GM21737 (cell line): ENCODE measurements around the gene HOXD11.

ENCODE experiments used
- ATAC-seq: cut with Tn5 transposase; IDR thresholded peaks from one replicate; pipeline ENCODE4 v1.9.1; 2021; ENCODE audit warnings: mild to moderate bottlenecking, moderate library complexity; ENCODE audit not compliant: unreplicated experiment

HOXD11 gene

GRCh38 chr2:176081376-176081836, 25.7 kb upstream of the HOXD11 start:
- no peak for ATAC-seq

GRCh38 chr2:176081837-176082524, 25.1 kb upstream of the HOXD11 start:
- no peak for ATAC-seq

GRCh38 chr2:176082525-176082823, 24.6 kb upstream of the HOXD11 start:
- ATAC-seq, result no peak

DNA sequence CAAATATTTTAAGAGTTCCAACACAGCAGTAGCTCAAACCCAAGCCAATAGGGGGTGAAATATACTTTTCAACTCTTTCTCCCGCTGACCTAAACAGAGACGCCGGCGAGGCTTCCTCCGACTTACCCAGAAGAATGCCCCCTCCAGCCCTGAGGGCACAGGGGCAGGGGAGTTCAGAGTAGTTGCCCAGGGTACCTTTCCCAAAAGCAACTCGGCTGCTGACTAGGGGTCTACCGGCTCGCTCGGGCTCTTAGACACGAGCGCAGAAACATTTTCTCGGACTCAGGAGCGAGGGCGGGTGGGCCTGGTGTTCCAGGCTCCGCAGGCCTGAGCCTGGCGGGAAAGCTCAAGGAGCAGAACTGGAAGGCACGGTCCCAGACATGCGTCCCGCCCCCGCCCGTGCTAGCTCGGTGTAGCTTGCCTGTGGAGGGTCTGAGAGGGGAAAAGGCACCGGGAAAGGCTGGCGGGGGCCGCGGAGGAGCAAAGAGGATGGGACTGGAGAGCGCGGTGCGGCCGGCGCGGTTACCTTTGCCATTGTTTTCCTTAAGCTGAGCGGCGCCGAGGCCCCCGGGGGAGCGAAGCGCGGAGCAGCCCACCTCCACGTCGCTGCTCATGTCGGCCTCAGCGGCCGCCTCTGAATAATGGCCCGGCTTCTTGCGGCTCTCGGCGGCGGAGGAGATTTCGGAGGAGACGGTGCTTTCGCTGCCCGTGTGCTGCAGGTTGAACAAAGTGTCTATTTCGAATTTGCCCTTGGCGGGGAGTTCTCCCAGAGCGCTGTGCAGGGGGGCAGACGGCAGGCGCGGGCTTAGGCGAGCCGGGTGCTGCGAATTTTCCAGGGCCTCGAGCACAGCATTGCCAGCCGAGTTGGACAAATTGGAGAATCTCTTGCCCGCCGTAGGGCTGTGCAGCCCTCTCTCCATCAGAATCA, 24.0 kb upstream of the HOXD11 start:
- no peak for ATAC-seq

DNA sequence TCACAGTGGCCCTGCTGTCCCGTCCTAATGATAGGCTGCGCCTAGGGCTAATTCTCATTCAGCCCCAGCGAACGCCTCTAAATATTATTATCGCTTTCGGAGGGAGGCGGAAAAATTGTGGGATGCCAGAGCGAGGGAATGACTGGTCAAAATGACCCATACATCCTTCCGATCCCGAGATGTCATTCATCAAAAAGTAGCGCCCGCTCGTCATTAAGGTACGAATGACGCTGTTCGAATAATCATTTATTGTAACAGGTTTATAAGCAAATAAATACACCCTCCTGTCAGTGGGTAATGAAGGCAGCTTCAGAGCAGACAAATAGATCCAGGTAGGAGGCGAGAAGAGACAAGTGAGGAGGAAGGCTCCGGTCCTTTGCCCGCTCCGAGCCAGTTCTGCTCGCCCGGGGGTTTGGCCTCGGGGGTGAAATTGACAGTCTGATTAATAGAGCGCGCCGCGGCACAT, 23.3 kb upstream of the HOXD11 start, which contains the start of gene EVX2:
EVX2 (minus strand) TSS at position 167 of the 466 bp plus-strand sequence. CDS start 186 bp downstream, outside the sequence.
- no peak for ATAC-seq

GRCh38 chr2:176084611-176085119, 22.4 kb upstream of the HOXD11 start:
- ATAC-seq, result no peak

DNA sequence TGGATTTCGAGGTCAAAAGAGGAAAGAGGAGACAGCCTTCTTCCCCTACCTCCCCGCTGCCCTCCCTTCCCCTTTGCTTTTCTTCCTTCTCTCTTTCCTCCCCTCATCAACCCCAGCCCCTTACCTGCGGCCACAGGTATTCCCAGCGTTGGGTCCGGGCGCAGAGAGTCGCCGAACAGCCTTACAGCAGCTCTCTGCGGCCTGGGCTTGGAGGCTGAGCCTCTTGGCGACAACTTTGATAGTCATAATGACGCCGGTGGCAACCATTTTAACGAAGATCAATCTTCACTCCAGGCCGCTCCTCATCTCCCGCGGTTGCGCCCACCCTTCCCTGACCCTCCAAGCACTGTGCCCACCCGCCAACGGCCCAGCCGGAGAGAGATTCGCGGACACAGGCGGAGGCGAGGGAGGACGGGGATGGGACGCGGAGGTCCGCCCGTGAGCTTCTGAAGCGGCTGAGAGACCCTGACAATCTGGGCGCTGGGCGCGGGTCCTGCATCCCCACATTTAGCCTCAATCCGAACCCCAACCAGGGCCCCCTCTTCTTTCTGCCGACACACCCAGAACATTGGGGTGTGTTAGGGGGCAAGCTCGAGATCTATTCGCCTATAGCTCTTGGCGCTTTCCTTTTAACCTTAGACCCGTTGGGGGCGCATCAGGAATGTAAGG, 21.8 kb upstream of the HOXD11 start:
- no peak for ATAC-seq

DNA sequence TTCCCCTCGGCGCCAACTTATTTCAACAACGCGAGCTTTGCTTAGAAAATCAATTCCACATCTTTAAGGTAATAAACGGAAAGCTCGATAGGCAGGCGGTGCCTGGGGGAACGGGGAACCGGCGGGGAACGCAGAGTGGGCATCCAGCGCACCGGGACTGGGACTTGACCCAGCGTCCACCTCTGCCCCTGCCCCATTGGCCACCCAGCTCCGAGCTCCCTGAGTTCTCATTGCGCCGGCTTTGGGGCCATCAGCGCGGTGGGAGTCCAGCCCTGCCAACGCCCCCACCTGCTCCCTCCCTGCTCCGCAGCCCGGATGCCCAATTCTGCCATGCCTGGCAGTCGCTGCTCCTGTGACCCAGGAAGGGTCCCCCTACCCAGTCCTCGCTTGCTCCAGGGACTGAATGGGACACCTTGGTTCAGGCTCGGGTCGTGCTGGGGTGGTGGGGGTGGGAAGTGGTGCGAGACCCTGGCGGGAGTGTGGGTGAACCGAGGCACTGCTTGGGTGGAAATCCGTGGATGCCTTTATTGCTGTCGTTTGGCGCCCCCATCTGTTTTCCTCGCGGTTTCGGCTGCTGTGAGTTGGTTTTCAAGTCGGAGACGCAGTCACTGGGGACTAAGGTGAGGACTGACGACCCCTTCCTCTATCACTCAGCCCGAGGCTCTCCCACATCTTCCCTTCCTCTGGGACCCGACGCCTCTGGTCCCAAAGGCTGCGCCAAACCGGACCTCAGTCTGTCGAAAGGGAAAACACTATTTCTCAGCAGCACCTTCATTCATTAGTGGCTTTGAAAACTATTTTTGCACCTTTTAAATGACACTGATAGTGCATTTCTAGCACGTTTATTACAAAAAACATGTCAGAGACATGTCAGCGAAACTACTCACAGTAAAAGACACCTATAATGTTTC, 21.0 kb upstream of the HOXD11 start:
- ATAC-seq, result no peak

DNA sequence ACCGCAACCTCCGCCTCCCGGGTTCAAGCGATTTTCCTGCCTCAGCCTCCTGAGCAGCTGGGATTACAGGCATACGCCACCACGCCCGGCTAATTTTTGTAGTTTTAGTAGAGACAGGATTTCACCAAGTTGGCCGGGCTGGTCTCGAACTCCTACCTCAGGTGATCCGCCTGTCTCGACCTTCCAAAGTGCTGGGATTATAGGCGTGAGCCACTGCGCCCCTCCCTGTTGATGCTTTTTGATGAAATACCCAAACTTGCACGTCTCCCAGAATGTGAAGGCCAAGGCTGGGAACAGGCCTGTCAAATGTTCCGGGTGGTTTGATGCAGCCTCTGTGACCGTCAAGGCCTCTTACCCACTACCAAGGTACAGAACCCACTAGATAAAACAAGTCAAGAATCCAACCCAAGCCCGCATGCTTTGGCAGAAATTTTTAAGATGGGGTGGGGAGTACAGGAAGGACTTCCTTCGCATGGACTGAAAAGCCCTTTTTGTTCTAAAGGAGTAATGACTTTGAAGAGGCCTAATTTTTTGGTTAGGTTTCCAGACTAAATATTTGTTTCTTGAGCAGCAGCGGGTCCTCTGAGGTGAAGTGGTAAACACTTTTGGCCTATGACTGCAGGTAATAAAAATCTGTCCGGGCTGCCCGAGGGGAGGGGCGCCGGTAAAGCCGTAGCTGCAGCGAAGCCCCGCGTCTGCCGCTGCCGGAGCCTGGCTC, 19.6 kb upstream of the HOXD11 start:
- no peak for ATAC-seq

GRCh38 chr2:176088048-176088936, 18.8 kb upstream of the HOXD11 start:
- ATAC-seq, result no peak

DNA sequence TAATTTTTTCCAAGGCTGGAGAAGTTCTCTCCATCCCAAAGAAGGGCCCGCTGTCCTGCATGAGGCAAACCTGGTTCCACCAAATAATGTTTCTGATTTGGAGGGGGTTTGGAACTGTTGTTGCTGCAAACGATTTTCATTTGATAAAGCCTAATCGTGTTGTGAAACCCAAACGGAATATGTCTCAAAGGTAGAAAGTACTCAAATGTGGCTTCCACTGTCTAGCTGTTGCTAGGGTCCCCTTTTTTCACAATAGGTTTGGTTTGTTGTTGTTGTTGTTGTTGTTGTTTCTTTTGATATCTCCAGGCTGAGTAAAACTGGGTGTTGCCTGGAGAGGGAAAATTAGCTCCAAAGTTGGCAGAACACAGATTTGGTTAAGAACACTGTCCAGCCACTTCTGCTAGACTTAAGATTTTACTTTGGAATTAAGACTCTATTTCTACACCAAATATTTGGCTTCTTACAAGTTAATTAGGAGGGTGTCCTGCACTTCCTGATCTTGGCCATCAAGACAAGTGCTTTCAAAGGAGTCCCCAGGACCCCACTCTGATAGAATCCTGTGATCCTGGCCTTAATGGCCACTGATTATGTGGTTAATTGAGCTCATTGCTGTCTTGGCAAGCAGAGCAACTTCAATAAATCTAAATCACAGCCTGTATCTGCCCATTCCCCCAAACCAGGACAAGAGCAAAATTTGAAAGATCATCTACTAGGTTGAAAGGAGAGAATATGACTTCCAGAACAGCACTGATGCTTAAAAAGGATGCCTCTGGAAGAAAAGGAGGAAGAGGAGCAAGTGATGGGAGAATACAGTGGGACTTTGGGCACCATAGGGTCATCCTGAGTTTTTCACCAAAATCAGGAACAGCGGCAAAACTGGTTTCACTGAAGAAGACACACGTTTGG, 17.9 kb upstream of the HOXD11 start:
- no peak for ATAC-seq

DNA sequence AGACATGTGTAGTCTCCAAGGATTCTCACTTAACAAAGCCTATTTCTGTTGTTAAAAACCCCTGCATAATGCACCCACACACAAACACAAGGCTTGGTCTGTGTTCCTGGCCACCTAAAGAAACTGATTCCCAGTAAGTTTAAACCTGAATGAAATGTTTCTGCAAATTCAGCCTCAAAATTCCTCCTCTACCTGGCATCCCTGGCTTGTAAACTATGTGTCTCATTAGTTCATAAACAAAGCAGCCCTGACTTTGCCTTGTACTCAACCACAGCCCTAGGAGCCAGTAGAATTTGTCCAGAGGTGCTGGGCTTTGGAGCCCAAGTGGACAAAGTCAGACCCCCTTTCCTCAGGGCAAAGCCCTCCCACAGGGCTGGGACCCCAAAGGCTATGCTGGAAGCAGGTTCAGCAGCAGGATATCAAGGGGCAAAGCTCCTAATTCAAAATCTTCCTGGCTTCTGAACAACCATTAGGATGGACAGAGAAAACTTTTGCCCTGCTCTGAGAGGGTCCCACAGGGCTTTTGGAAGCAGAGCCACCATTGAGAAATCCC, 17.2 kb upstream of the HOXD11 start:
- no peak for ATAC-seq

DNA sequence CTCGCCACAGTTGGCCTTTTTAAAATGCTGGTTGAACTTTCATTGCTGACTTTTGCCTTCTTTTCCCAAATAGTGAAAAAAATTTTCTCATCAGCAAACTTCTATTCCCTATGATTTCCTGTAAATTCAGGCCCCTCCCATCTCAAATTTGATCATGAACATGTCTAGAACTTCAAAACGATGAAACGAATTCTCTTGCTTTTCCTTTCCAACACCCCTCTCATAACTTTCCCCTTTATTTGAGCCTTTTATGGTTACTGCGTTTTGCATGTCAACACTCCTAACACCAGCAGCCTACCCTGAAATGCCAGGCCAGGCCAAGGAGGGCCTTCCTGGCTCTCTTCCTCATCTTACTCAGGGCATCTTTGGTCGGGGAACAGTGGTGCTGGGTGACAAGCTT, 16.2 kb upstream of the HOXD11 start:
- no peak for ATAC-seq

DNA sequence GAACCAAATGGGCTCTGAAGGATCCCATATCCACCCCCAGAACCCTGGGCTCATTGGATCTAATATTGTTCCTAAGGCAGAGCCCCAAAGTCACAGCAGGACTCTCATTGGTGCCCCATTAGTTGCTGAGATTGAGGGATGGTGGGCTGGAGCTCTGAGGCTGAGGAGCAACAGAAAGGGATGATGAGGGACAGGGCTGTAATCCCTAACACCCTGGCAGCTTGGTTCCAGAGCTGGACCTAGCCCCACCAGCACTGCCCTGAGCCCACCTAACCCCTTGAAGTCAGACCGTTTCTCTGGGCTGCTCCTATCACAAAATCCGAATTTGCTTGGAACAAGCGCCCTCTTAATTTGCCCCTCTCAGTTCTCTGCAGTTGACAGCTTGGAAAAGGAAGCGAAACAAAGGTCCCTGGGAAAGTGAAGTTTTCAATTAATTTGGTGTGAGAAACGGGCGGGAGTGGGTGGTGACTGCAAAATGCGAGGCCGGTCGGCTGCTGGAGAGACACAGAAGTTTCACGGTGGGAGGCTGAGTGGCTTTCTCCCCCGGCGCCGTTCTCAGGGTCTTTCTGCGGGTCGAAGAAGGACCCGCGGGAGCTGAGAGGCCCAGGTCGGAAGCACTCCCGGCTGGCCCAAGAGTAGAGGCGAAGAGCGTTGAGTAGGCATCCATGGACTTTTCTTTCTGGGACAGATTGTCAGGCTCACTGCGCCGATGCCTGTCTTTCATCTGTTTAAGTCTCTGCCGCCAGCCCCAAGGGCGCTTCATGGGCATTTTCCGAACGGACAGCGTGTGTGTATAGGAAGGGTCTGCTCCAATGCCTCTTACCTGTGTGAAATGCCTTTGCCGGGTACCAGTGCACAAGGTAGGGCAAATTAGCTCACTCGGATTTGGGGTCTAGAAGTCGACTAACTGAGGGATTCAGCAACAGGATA, 15.5 kb upstream of the HOXD11 start:
- ATAC-seq, result no peak

GRCh38 chr2:176092270-176093144, 14.6 kb upstream of the HOXD11 start, which contains the start of gene HOXD13:
HOXD13 (plus strand) TSS chr2:176092721; CDS start chr2:176092891, 170 bp downstream.
- no peak for ATAC-seq
